WTC11 (cell line): ENCODE measurements around the gene SLC29A3. TPM values are rescaled to one million over a fixed set of nuclear protein-coding genes. Genes with fewer than 3 reads are reported as not detected.
A peak's percentile ranks its signal among the peaks of the same experiment; 100 is the strongest.

Experiments used
- ATAC-seq: fragments of 200-7000 bp; cut with Tn5 transposase; 2 replicates; pipeline ENCODE4 v1.10.0; 2021; ENCODE audit warnings: mild to moderate bottlenecking, moderate library complexity
- CTCF ChIA-PET: fragments of 300-600 bp; sonication (Branson Sonifier 250); formaldehyde crosslinking; loops from one replicate; lab custom pipeline; 2021; ENCODE audit warnings: antibody characterized with exemption; lab: Charles Lee
- POLR2A ChIA-PET: fragments of 350-600 bp; sonication (Branson Sonifier 250); formaldehyde crosslinking; loops from one replicate; lab custom pipeline; 2021; ENCODE audit warnings: antibody characterized with exemption; lab: Charles Lee
- DNase-seq: peaks from one replicate; pipeline ENCODE4 v3.0.0; 2021; ENCODE audit warnings: low spot score
- H3K27ac Mint-ChIP-seq: 2 replicates; pipeline ENCODE4 v1.8.0; 2021; ENCODE audit warnings: mixed read lengths
- H3K27me3 Mint-ChIP-seq: 2 replicates; pipeline ENCODE4 v1.8.0; 2021; ENCODE audit warnings: low read depth, mild to moderate bottlenecking, moderate library complexity, mixed read lengths
- H3K36me3 Mint-ChIP-seq: 2 replicates; pipeline ENCODE4 v1.8.0; 2021; ENCODE audit warnings: mixed read lengths
- H3K4me1 Mint-ChIP-seq: 2 replicates; pipeline ENCODE4 v1.8.0; 2022; ENCODE audit warnings: mixed read lengths
- H3K4me3 Mint-ChIP-seq: 2 replicates; pipeline ENCODE4 v1.8.0; 2021; ENCODE audit warnings: mild to moderate bottlenecking, moderate library complexity, mixed read lengths
- H3K9me3 Mint-ChIP-seq: 2 replicates; pipeline ENCODE4 v1.8.0; 2021; ENCODE audit warnings: mixed read lengths
- ARID4B ChIP-seq: sonication (generic); formaldehyde crosslinking; IDR thresholded peaks from 2 replicates; pipeline ENCODE4 v1.8.0; 2023; ENCODE audit warnings: missing genetic modification reagents, mild to moderate bottlenecking, borderline replicate concordance
- CBFB ChIP-seq: sonication (generic); formaldehyde crosslinking; IDR thresholded peaks from 2 replicates; pipeline ENCODE4 v1.8.1; 2022; ENCODE audit warnings: mild to moderate bottlenecking, low read depth, missing genetic modification reagents
- KAT7 ChIP-seq: sonication (generic); formaldehyde crosslinking; IDR thresholded peaks from 2 replicates; pipeline ENCODE4 v1.8.1; 2023; ENCODE audit warnings: missing genetic modification reagents, mild to moderate bottlenecking, borderline replicate concordance
- NFATC4 ChIP-seq: fragments of 250-450 bp; sonication (Bioruptor Pico); IDR thresholded peaks from 2 replicates; pipeline ENCODE4 v1.9.0; 2021; ENCODE audit warnings: mild to moderate bottlenecking
- NR2C2 ChIP-seq: sonication (generic); formaldehyde crosslinking; IDR thresholded peaks from 2 replicates; pipeline ENCODE4 v1.8.0; 2022; ENCODE audit warnings: mild to moderate bottlenecking, missing genetic modification reagents
- PREB ChIP-seq: sonication (generic); formaldehyde crosslinking; IDR thresholded peaks from 2 replicates; pipeline ENCODE4 v1.8.1; 2022; ENCODE audit warnings: mild to moderate bottlenecking, missing genetic modification reagents, moderate library complexity, borderline replicate concordance
- RORB ChIP-seq: fragments of 250-450 bp; sonication (Bioruptor Pico); IDR thresholded peaks from 2 replicates; pipeline ENCODE4 v1.9.0; 2021; ENCODE audit warnings: mild to moderate bottlenecking
- SP1 ChIP-seq: sonication (generic); formaldehyde crosslinking; conservative IDR thresholded peaks from 2 replicates; pipeline ENCODE4 v1.8.1; 2022; ENCODE audit warnings: missing genetic modification reagents
- TEAD1 ChIP-seq: sonication (generic); formaldehyde crosslinking; IDR thresholded peaks from 2 replicates; pipeline ENCODE4 v1.8.0; 2022; ENCODE audit warnings: mild to moderate bottlenecking, missing genetic modification reagents
- TEAD4 ChIP-seq: sonication (generic); formaldehyde crosslinking; IDR thresholded peaks from 2 replicates; pipeline ENCODE4 v1.8.0; 2022; ENCODE audit warnings: mild to moderate bottlenecking, missing genetic modification reagents
- TP53 ChIP-seq: sonication (generic); formaldehyde crosslinking; IDR thresholded peaks from 2 replicates; pipeline ENCODE4 v1.8.1; 2023; ENCODE audit warnings: mild to moderate bottlenecking, missing genetic modification reagents
- ZNF232 ChIP-seq: sonication (generic); formaldehyde crosslinking; IDR thresholded peaks from 2 replicates; pipeline ENCODE4 v1.8.0; 2022; ENCODE audit warnings: mild to moderate bottlenecking, missing genetic modification reagents
- ZNF281 ChIP-seq: sonication (generic); formaldehyde crosslinking; IDR thresholded peaks from 2 replicates; pipeline ENCODE4 v1.8.0; 2023; ENCODE audit warnings: mild to moderate bottlenecking, missing genetic modification reagents
- ZNF396 ChIP-seq: fragments of 250-450 bp; sonication (Bioruptor Pico); IDR thresholded peaks from 2 replicates; pipeline ENCODE4 v1.8.0; 2021; ENCODE audit warnings: mild to moderate bottlenecking, moderate library complexity, borderline replicate concordance
- ZNF423 ChIP-seq: fragments of 250-450 bp; sonication (Bioruptor Pico); IDR thresholded peaks from 2 replicates; pipeline ENCODE4 v2.1.2; 2022; ENCODE audit warnings: mild to moderate bottlenecking, moderate library complexity
- ZNF532 ChIP-seq: fragments of 250-450 bp; sonication (Bioruptor Pico); IDR thresholded peaks from 2 replicates; pipeline ENCODE4 v1.9.0; 2021; ENCODE audit warnings: mild to moderate bottlenecking, borderline replicate concordance
- total RNA-seq: library from RNA; stranded (reverse); gene quantifications from 3 replicates; pipeline ENCODE4 v1.2.3, GENCODE V29; 2021
- TF ChIP-seq, protein P1 (sequence below): fragments of 200-600 bp; IDR thresholded peaks from 2 replicates; pipeline ENCODE4 v1.8.0; 2022; ENCODE audit warnings: antibody characterized with exemption

The SLC29A3 gene
- total RNA-seq, 1 experiment from 2014 or later = 9.2 TPM

- no peak for TF ChIP-seq ZNF281 (CRISPR knock-in tag)
- TF ChIP-seq ZNF232 = no peak
- TF ChIP-seq KAT7 (CRISPR knock-in tag) = no peak
- TF ChIP-seq NR2C2 = no peak
- no peak for TF ChIP-seq TP53
Measured at GRCh38 chr10:71382028-71382427, 63.0 kb downstream of the SLC29A3 start (continued).

- Mint-ChIP-seq H3K4me1 (peaks cover under 1% of the 10 kb centered on the region), H3K27me3 (no peaks in the 10 kb centered on the region), H3K27ac (no peak overlapping the region), H3K4me3 (no peak overlapping the region), H3K36me3 (no peaks in the 10 kb centered on the region), H3K9me3 (no peaks in the 10 kb centered on the region)
- DNase-seq = no peak
- no peak for ATAC-seq
- ChIA-PET POLR2A (no interaction called here), CTCF (interaction anchor here (1.4 to 8.0 kb wide), 5 partner anchors 13 to 325 kb away, joined by 3 to 107 read pairs (median 21); partner anchors contain the start of genes CDH23 and SLC29A3)
- no peak for TF ChIP-seq RORB (CRISPR knock-in tag)
Measured at GRCh38 chr10:71382757-71383156, 63.7 kb downstream of the SLC29A3 start.

GRCh38 chr10:71383972-71384687 is 65.1 kb downstream of the SLC29A3 start:
- ChIA-PET CTCF (interaction anchor here (0.5 to 5.8 kb wide), 56 partner anchors 8 to 439 kb away, joined by 3 to 42 read pairs (median 4); partner anchors contain the start of genes CDH23 and SLC29A3), POLR2A (no interaction called here)
- H3K36me3 Mint-ChIP-seq = no peaks in the 10 kb centered on the region
- H3K4me1 Mint-ChIP-seq = no peaks in the 10 kb centered on the region
- peak; percentile 93 for DNase-seq
- TF ChIP-seq ZNF423 (CRISPR knock-in tag) = no peak
- TF ChIP-seq ZNF532 (CRISPR knock-in tag) = no peak
- TF ChIP-seq, protein P1, sequence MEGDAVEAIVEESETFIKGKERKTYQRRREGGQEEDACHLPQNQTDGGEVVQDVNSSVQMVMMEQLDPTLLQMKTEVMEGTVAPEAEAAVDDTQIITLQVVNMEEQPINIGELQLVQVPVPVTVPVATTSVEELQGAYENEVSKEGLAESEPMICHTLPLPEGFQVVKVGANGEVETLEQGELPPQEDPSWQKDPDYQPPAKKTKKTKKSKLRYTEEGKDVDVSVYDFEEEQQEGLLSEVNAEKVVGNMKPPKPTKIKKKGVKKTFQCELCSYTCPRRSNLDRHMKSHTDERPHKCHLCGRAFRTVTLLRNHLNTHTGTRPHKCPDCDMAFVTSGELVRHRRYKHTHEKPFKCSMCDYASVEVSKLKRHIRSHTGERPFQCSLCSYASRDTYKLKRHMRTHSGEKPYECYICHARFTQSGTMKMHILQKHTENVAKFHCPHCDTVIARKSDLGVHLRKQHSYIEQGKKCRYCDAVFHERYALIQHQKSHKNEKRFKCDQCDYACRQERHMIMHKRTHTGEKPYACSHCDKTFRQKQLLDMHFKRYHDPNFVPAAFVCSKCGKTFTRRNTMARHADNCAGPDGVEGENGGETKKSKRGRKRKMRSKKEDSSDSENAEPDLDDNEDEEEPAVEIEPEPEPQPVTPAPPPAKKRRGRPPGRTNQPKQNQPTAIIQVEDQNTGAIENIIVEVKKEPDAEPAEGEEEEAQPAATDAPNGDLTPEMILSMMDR = peak; percentile 96
- TF ChIP-seq CBFB = no peak
- TF ChIP-seq NFATC4 (CRISPR knock-in tag) = no peak
- 0 out of 2 replicates have a peak, but pooled peaks have one; percentile 29 for TF ChIP-seq TEAD1
- no peak for TF ChIP-seq ZNF396
- 0 out of 2 replicates have a peak, but pooled peaks have one; percentile 25 for TF ChIP-seq ARID4B (CRISPR knock-in tag)
- peak; percentile 16; the same call in 1 of the 2 replicates for TF ChIP-seq SP1 (CRISPR knock-in tag)
- no peak for TF ChIP-seq PREB (CRISPR knock-in tag)
- TF ChIP-seq TEAD4 = no peak
- H3K4me3 Mint-ChIP-seq = no peak overlapping the region
- peak; percentile 97 for ATAC-seq
- H3K9me3 Mint-ChIP-seq = no peaks in the 10 kb centered on the region
- H3K27me3 Mint-ChIP-seq = no peaks in the 10 kb centered on the region
- H3K27ac Mint-ChIP-seq = no peak overlapping the region
